Epithelial cell of esophagus (primary cell): Measurements from ENCODE around the gene BOLA1.

Experiments used
- DNase-seq: peaks from one replicate; pipeline ENCODE4 v3.0.0; 2010; ENCODE audit warnings: low read depth
- H3K4me3 ChIP-seq: 2 replicates; pipeline ENCODE4 v1.5.1; 2011; ENCODE audit warnings: mild to moderate bottlenecking, low read length, control low read depth
- CTCF ChIP-seq: IDR thresholded peaks from 2 replicates; pipeline ENCODE4 v1.5.1; 2011; ENCODE audit warnings: low read depth, mild to moderate bottlenecking, low read length, control low read depth, inconsistent platforms; ENCODE audit not compliant: insufficient read depth; ENCODE audit errors: missing control alignments

The BOLA1 gene

DNA sequence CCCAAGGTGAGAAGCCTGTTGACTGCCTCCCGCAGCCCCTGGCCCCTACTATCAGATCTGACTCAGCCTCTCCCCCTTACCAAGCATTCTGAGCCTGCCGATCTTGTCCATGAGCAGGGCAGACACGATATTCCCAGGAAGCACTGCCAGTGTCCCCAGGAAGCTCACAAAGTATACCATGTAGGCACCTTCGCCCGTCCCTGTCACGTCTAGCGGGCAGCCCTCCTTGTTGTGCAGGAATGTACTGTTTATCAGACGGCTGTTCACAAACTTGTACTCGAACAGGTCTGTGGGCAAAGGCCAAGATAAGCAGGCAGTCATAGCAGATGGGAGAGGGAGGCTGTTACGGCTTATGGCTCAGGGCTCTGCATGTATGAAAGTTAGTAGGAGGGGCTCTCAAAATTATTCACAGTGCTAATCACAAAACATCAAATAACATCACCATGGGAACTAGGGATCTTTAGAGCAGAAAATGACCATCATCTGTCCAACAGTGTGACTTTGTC lies 7.3 kb downstream of the BOLA1 start:
- no peak for TF ChIP-seq CTCF
- DNase-seq: no peak
- no peak overlapping the region for H3K4me3 ChIP-seq

GRCh38 chr1:149914545-149914944 lies 15.2 kb downstream of the BOLA1 start:
- no peak for DNase-seq
- H3K4me3 ChIP-seq: no peak overlapping the region
- no peak for TF ChIP-seq CTCF

GRCh38 chr1:149915429-149916192 lies 16.2 kb downstream of the BOLA1 start:
- H3K4me3 ChIP-seq: no peak overlapping the region
- TF ChIP-seq CTCF: no peak
- no peak for DNase-seq

GRCh38 chr1:149916193-149916897 lies 17.0 kb downstream of the BOLA1 start:
- no peak for DNase-seq
- H3K4me3 ChIP-seq: no peak overlapping the region
- no peak for TF ChIP-seq CTCF

DNA sequence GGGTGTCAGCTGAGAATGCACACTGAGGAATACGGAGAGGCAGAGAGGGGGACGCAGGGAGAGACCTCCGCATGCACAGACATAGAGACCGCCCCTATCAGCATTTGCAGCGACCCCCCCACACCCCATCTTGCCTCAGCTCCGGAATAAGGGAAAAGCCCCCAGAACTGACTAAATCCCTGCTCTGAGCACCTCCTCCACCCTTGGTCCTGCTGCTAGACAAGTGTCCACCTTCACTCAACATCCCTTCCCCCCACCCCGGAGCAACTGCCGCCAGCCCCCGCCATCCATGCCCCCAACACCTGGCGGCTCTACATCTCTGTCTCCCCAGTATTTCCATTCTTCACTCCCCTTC lies 17.5 kb downstream of the BOLA1 start:
- DNase-seq: no peak
- H3K4me3 ChIP-seq: no peak overlapping the region
- TF ChIP-seq CTCF: no peak

DNA sequence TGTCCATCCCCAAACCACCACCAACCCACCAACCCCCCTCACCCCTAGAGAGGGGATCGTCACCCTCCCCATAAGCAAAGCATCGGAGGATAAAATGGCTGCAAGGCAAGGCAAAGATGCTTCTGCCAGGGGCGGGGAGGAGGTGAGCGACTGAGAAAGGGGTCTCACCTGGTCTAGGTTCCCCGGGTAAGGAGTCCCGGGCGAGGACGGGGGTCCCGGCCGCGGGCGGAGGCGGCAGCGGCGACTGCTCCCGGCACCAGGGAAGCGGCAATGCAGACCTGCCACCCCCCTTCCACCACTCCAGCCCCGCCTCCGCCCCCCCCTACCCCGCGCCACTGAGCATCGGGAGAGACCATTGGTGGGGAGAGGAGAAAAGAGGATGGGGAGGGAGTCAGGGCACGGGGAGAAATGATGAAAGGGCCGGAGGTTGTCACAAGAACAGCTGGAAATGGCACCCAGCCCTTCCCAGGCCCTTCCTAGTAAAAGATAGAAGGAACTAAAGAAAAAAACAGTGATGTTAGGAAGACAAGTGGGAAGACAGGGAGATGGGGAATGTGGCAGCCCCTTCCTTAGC lies 18.3 kb downstream of the BOLA1 start, which contains the start of gene SV2A:
Gene SV2A (minus strand): TSS at position 274 of the 574 bp plus-strand sequence. CDS start 4,004 bp downstream, outside the sequence.
- TF ChIP-seq CTCF: no peak
- DNase-seq: peak; percentile 25
- H3K4me3 ChIP-seq: peak within 1 kb of the TSS; percentile 37
